H1 (cell line): Measurements from ENCODE around the gene BCAR1. TPM values are rescaled to one million over a fixed set of nuclear protein-coding genes. Genes with fewer than 3 reads are reported as not detected.

Source experiments
- BRCA1 ChIP-seq: IDR thresholded peaks from 2 replicates; pipeline ENCODE4 v1.6.1; 2012; ENCODE audit warnings: low read depth, low read length, improper control_type of control experiment
- JUND ChIP-seq: IDR thresholded peaks from 2 replicates; pipeline ENCODE4 v1.6.1; 2011; ENCODE audit warnings: mild to moderate bottlenecking, improper control_type of control experiment, low read length
- SRF ChIP-seq: IDR thresholded peaks from 2 replicates; pipeline ENCODE4 v1.6.1; 2011; ENCODE audit warnings: mild to moderate bottlenecking, low read depth, low read length, moderate library complexity
- YY1 ChIP-seq: IDR thresholded peaks from 2 replicates; pipeline ENCODE4 v1.6.1; 2011; ENCODE audit warnings: low read depth, mild to moderate bottlenecking, low read length
- polyA plus RNA-seq, 7 experiments: library from polyadenylated mRNA; depleted of rRNA in 3 of 7; stranded (reverse) in 5 of 7; unstranded in 2 of 7; fragments of >200 nt in 5 of 7; fragments of 200-250 nt in 2 of 7; gene quantifications; 1 replicate in 5 of 7; 2 replicates in 1 of 7; 4 replicates in 1 of 7; pipeline versions ENCODE4 v1.2.1 to v1.2.3, GENCODE V29; 2011 to 2013; ENCODE audit warnings: missing spikeins in 2 of 7, mixed read lengths in 2 of 7
- total RNA-seq: library from RNA; stranded (reverse); fragmentation: NEBNext Ultra II Directional; extraction: Animal tissue kit (Norgen Biotek cat#: 25700); gene quantifications from 2 replicates; pipeline ENCODE4 v1.2.1, GENCODE V29; 2021

The BCAR1 gene
- total and polyA plus RNA-seq, 2 of the 8 experiments (the other 6 are each of a cell fraction or from before 2014, with no cell fraction given), result 59.8 to 105 TPM

- TF ChIP-seq BRCA1, result no peak
- TF ChIP-seq YY1, result no peak
- no peak for TF ChIP-seq JUND
- TF ChIP-seq SRF, result no peak
These were observed 55.3 kb downstream of the BCAR1 start (continued) for GRCh38 chr16:75195811-75196790.
